HG03196 (cell line): Measurements from ENCODE around the gene PCDH15.

Experiments used
- ATAC-seq: cut with Tn5 transposase; IDR thresholded peaks from one replicate; pipeline ENCODE4 v1.9.1; 2021; ENCODE audit not compliant: unreplicated experiment

PCDH15 gene

DNA sequence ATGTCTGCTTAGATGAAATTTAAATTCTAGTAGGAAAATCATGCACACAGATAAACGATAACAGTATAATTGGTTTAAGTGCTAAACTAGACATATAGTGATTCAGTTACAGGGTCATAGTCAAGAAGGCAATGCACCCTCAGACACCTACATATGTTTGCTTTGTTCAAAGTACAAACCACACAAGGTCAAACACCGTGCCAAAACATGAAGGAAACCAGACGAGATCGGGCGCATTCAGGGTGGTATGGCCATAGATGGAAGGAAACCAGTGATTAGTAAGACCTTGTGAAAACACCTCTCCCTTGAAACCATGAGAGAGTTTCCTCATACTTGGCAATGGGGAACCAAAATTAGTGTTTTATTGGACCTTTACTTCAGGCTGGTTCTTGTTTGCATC lies 906.9 kb downstream of the PCDH15 start:
- no peak for ATAC-seq

DNA sequence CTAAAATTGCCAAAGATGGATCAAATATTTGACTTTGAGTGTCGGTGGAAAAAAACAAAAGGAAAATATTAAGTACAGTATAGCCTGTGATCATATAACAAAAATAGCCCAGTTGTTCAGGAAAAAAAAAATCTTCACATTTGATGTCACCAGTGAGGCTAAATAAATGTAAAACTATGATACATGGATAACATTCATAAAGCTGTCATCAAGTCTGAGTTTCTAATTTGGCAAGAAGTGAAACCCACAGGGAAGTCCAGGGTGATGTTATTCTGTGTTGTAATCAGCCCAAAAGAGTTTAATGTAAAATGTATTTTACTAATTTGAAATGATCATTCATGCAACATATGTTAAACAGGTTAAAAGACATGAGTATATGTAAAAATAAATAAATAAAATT lies 908.0 kb downstream of the PCDH15 start:
- no peak for ATAC-seq

DNA sequence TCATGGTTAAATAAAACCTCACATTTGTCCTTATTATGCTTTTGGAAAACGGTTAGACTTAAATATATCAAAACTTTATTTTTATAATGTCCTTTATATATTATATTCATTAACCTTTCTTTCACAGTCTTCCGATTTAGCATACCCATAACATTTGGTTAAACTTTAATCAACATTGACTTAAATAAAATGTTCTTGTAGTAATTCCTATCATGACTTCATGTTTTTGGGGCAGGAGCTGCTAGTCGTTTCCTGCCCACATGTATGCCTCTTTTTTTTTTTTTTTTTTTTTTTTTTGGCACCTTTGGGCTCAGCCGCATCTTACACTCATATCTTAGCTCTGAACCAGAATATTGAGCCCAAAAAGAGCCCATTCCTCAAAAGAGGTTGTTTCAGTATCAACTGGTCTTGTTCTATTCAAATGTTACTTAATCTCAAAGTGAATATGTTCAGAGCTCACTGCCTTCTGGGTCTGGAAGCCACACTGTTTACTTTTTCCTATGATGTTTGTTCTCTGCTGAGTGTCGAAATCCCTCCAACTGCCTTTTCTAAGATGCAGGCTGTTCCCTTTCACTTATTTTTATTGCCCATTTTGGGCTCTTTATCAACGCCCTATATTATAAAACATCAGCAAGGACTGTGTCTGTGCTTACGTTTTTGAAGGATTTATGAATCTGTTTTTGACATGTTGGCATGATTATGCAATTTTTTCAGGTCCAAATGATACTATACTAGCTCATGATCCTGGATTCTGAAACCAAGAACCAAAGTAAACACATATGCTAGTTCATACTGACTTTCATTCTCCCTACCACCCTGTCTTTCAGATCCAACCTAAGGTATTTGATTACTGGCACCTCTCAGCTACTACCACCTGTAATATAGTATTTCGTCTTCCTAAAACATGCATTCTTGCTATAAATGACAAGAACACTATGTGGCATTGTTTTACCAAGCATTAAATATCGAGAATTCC lies 914.4 kb downstream of the PCDH15 start:
- no peak for ATAC-seq

DNA sequence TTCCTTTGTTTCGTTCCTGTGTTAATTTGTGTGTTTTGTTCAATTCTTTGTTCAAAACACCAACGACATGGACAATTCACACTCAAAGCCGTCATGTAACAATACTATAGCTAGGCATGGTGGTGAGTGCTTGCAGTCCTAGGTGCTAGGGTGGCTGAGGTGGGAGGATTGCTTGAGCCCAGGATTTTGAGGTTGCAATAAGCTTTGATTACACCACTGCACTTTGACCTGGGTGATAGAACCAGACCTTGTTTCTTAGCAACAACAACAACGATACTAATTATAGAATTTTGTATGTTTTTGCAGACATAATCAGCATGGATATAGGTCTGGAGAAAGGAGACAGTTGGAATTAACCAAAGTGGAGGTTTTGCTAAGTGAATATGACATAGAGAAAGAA lies 936.2 kb downstream of the PCDH15 start:
- ATAC-seq: no peak

DNA sequence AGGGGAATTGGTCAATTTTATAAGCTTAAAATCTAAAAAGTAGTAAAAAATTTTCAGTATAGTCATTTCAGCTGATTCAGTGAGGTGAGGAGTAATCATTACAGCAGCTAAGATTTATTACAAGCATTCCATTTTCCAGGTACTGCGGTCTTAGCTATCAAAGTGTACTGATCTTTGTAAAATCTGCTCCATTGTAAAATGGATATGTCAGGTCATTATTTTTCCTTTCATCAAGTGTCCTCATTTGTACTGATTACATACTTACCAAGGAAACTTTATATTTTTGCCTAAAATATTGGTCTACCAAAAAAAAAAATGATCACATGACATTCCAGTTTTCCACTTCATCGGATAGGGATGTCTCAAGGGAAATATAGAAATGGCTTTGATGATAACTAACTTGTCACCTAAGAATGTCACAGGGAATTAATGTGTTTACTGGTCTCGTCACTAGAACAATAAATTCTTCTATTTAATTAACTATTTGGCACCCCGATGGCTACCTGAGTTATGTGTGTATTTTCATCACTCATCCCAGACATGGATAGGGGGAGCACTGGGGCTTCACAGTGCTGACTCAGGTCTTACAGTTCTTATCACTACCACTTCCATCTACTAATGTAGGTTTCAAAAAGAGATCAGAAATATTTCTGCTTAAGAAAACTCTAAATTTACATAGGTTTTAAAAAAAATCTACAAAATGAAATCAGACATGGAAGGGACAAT lies 948.4 kb downstream of the PCDH15 start:
- no peak for ATAC-seq

DNA sequence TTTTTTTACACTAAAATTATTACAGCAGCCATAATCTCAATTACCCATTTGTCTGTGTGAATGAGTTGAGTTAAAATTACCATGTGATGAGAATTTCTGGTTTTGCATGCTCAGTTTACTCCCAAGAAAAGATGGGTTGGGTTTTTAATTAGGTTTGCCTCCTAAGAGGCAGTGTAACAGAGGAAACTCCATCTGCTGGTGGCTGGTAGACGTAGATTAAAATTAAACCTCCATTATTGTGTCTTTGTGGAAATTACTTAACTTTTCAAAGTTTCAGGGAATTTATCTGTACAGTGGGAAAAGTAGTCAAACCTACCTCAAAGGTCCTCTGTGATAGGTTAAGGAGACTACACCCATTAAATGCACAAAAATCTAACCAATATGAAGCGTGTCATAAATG lies 954.2 kb downstream of the PCDH15 start:
- no peak for ATAC-seq

DNA sequence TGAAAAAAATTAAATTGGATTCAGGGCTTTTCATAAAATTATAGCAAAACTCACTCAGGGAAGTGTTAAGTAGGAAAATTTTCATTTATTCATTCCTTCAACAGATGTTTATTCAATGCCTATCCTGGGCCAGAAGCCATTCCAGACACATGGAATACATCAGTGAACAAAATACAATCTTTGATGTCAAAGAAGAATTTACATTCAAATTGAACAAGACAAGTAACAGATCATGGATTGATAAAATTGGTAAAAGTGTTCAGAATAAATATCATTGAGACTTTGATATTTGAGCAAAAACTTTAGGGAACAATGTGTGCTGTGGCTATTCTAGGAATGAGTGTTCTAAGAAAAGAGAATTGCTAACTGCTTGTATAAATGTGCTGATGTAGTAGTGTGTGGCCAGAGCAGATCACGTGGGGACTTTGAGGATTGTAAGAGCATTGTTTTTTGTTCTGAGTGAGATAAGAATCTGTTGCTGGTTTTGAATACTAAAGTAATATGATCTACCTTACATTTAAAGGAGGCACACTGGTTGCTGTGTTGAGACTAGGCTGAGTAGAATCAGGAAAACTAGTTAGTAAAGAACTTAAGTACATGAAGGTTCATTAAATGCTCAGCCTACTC lies 957.2 kb downstream of the PCDH15 start:
- no peak for ATAC-seq

DNA sequence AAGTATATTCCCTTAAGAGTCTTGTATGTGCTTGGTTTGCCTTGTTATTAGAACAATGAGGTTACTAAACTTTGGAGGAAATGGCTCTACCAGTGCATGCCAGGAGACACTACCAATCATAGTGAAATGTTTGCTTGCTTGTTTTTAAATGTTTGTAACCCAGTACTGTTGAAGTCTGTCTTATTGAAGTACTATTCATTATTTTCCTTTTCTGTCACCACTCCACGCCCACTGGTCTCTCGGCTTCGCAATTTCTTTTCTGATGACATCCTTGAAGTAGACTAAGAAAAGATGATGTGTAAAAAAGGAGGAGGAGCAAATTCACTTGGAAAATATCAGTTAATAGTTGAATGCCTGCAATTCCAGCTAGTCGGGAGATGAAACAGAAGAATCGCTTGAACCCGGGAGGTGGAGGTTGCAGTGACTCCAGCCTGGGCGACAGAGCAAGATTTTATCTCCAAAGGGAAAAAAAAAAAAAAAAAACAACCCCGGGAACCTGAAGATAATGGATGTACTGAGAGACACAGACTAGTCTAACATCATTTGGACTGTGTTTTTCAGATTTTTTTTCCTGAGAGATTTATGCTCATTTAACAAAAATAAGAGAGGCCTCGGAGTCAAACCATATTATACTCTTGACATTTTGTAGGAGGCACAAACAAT lies 959.4 kb downstream of the PCDH15 start:
- ATAC-seq: no peak

DNA sequence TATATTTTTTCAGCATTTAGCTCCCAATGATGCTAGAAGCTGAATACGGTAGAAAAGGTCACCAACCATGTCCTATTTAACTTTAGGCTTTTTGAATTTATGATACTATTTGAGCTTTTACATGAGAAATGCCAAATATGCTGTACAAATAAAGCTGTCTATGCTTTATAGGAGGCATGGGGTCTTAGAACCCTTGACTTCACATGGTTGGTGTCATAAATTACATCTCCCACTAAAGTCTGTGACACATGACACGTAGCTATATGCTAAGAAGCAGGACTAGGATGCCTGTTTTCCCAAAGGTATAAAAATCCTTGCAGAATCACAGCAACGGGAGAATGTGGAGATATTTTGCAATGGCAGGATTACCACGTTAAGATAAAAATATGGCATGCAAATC lies 960.4 kb downstream of the PCDH15 start:
- ATAC-seq: no peak

DNA sequence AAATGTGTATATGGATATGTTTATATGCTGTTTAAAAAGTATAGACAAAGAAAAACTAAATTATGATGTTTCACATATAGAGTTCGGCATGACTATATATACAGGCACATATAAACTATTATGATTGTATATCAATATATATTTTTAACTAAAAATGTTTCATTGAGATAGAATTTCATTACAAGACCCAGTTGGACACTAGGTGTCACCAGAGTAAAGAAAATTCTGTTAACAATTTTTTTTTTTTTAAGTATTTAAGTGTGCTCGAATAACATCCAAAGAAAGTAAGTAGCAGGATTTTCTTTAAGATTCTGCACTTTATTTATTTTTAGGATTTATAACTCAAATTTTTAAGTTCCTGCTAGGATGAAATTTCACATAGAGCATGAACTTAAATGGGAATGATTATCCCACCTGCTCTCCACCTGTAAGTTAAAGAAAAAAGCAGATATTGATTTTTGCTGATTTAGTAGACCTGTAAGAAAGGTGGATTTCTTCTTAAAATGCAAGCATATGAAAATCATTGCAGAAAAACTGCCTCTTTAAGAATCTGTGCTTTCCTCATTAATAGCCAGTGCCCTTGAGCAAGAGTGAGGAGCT lies 961.5 kb downstream of the PCDH15 start:
- no peak for ATAC-seq

DNA sequence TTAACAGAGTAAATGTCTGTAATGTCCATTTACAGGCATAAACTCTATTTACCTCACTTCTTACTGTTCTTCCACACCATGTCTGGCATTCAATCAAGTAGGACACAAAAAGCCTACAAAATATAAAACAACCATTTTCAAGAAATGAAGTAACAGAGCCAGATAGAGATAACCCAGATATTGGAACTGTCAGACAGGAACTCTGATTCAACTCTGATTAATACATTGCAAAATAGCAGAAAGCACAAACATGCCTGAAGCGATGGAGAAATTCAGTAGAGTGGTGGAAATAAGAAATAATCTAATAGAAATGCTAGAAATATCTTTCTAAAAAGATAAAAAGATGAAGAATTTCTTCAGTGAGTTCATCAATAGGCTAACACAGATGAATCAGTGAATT lies 964.4 kb downstream of the PCDH15 start:
- ATAC-seq: no peak

DNA sequence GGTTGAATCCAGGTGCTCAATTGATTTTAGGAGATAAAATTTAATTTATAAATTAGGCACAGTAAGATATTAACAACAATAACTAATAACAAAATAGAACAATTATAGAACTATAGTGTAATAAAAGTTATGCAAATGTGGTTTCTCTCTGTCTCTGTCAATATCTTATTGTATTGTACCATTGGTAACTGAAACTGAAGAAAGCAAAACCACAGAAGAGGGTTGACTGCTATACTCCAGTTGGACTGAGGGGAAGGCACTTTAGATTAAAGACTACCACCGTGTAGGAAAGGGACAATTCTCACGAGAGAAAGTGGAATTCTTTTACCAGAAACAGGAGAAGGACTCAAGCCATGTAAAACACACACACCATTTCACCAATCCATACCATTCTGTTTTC lies 967.1 kb downstream of the PCDH15 start:
- ATAC-seq: no peak

DNA sequence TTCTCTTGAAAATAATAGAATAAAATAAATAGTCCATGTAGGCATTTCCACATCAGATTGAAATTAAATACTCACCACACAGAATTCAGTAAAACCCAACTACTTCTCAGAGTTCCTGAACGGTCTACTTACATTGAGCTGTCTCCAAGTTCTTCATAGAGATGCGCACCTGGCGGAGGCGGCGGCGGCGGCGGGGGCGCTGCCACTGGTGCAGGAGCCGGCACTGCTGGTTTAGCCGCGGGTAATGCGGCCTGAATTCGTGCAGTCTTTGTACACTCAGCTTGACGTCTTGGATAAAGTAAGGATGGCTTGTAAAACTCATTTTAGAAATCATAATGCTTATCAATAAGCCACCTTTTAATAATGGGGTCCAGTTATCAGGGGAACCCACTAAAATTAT lies 973.8 kb downstream of the PCDH15 start:
- no peak for ATAC-seq

DNA sequence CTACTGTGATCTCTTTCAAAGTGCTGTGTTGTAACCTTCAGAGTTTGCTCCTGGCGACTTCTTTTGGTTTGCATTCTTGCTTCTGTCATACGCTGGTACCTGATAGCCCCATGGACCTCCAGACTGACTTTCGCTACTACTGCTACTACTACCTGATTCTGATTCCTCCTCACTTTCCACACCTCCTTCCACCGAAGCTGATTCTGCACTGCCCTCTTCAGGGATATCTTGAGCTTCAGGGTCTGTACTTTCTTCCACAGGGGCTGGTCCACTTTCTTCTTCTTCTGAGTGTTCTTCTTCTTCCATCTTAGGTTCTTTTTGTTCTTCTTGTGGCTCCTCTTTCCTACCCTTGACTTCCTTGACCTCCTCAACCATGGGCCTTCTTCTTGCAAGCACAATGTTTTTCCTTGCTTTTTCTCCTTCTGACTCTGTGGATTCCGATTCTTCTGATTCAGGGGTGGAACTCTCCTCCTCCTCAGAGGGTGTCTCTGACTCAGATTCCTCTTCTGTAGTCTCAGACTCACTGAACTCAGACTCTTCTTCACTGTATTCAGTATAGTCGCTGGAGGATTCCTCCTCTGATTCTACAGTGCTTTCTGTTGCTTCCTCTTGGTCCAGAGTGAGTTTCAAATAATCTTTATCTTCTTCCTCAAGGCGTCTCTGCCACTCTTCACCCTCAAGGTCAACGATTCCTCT lies 992.2 kb downstream of the PCDH15 start:
- ATAC-seq: no peak

DNA sequence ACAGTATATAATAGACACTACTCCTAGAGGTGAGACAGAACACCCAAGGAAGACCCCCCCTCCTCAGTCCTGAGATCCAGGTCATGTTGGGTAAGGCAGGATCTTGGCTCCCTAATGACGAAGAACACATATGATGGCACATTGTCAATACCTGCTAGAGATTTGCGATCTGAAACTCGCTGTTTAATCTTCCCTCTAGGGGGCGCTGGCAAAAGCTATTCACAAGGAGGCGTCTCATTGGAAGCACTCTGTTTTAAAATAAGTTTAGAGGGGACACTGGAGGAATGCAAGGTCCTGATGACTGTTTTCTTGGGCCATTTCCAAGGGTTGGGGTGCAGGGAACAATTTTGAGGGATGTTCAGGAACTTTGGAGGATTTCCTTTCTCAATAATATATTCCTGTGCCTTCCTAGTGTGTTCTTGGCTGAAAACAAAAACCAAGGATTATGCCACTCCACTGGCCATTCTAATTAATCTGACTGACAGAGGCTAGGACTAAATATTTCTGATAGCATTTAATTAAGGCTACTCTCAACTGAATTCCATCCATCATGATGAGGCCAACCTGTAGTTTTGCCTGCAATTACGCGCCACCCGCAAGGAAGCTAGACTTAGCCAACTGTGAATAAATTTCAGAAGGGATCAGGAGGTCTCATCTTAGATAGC lies 1014.7 kb downstream of the PCDH15 start:
- no peak for ATAC-seq

DNA sequence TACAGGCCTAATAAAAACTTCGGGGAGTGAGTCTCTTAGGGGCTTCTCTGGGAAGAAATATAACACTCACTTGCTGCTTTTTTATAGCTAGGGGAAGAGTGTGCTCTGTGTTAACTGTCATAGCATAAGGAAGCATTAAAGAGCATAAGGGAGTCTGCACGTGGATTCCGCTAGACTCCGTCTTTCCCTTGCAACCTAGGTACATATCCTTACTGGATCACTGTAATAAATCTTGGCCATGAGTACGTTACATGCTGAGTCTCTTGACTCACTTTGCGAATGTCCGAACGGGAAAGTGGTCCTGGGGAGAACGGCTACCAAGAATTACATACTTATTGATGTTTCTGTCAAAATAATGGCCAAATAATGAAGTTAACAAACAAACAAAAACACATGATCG lies 1029.3 kb downstream of the PCDH15 start:
- no peak for ATAC-seq

DNA sequence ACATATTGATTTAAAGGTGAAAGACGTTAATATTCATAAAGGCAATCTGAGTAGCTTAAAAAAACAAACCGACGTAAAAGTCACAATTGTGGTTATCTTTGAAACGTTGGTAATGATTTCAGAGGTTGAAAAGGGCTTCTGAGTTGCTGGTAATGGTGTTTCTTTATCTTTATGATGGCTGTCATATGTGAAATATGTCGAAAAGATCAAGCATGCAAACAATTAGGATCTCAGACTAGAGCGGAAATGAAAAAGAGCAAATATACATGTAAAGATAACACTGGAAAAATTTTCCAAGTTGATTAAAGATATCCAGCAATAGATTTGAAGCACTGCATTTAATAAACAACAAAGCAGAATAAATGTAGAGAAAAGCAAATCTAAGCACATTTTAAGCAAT lies 1030.1 kb downstream of the PCDH15 start:
- ATAC-seq: no peak

DNA sequence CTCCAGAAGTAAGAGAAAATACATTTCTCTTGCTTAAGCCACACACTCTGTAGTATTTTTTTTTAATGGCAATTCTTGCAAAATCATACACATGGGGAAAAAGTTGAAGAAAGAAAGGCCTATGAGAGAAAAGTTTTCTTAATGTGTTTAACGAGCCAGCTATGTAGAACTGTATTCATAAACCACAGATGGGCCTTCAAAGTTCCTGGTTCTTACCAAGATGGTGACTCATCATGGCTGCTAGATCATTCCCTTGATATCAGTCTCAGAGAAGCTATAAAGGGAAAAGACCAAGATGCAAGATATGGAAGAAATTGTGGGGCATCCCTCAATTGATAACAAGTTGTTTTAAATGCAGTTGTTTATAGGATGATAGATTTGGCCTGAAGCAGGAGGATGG lies 1035.7 kb downstream of the PCDH15 start:
- ATAC-seq: no peak

DNA sequence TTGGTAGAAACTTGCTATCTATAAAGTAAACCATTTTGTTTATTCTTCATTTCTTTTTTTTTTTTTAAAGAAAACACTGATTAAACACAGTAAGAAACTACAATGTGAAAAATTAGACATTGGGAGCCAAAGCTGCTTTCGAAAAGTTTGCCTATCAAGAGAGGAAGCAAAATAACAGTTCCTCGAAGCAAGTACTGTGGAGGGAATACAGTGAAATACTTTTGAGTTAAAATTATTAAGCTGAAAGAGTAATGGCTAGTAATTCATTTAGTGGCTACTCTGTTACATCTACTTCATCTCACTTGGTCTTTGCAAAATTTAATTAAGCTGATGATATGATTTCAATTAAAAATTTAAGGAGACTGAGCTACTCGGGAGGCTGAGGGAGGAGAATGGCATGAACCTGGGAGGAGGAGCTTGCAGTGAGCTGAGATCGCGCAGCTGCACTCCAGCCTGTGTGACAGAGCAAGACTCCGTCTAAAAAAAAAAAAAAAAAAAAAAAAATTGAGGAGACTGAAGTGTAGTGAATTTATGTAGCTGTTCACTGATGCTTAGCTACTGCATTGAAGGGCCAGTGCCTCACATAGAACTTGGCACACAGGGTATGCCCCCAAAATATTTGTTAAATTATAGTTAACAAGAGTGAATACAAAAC lies 1046.3 kb downstream of the PCDH15 start:
- ATAC-seq: no peak
